ENCODE results near the gene ATP2B2.

DNA sequence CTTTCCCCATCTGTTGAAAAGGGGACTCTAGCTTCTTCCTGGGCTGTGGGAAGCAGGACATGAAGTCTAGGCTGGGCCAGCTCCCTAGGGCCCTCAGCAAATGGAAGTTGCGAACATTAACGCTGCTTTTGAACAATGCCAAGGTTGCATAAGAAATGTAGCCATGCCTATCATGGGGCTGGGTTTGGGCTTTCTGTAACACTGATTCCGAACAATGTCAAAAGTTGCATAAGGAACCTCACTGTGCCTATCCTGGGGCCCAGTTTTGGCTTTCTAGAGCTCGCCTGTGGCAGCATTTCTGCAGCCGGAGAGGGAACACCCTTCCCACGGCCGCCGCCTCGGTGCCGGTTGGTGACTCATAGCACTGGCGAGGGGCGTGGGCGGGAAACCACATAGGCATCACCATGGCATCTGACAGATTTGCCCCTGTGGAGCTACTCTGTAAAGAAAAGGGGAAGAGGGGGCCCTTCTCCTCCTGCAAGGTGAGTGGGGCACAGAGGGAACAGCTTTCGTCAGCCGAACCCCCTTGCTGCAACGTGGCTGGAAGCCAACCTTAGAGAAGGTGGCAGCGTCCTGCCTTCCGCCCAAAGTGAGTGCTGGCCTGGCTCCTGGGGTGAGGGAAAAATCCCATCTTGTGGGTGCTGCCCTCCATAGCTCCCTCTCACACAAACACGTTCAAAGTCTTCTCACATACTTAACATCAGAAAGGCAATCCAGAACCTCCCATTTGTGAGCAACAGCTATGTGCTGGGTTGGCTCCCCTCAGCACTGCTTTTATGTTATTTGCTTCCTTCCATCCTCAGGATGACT is 46.6 kb upstream of the ATP2B2 start:
- TF ChIP-seq, protein P1, sequence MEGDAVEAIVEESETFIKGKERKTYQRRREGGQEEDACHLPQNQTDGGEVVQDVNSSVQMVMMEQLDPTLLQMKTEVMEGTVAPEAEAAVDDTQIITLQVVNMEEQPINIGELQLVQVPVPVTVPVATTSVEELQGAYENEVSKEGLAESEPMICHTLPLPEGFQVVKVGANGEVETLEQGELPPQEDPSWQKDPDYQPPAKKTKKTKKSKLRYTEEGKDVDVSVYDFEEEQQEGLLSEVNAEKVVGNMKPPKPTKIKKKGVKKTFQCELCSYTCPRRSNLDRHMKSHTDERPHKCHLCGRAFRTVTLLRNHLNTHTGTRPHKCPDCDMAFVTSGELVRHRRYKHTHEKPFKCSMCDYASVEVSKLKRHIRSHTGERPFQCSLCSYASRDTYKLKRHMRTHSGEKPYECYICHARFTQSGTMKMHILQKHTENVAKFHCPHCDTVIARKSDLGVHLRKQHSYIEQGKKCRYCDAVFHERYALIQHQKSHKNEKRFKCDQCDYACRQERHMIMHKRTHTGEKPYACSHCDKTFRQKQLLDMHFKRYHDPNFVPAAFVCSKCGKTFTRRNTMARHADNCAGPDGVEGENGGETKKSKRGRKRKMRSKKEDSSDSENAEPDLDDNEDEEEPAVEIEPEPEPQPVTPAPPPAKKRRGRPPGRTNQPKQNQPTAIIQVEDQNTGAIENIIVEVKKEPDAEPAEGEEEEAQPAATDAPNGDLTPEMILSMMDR (IDR thresholded peaks at IDR 0.05 in 2 of 3, conservative IDR thresholded peaks at IDR 0.05 in 1 of 3; ENCODE audit: insufficient read depth in 2 of 3, low read depth in 1 of 3, low read length in 3 of 3): no peak
- no peak for TF ChIP-seq ZEB2 (IDR thresholded peaks at IDR 0.05)
- TF ChIP-seq RAD21 (CRISPR knock-in tag; conservative IDR thresholded peaks at IDR 0.05 in 1 of 2, IDR thresholded peaks at IDR 0.05 in 1 of 2): no peak
- TF ChIP-seq, protein P2, sequence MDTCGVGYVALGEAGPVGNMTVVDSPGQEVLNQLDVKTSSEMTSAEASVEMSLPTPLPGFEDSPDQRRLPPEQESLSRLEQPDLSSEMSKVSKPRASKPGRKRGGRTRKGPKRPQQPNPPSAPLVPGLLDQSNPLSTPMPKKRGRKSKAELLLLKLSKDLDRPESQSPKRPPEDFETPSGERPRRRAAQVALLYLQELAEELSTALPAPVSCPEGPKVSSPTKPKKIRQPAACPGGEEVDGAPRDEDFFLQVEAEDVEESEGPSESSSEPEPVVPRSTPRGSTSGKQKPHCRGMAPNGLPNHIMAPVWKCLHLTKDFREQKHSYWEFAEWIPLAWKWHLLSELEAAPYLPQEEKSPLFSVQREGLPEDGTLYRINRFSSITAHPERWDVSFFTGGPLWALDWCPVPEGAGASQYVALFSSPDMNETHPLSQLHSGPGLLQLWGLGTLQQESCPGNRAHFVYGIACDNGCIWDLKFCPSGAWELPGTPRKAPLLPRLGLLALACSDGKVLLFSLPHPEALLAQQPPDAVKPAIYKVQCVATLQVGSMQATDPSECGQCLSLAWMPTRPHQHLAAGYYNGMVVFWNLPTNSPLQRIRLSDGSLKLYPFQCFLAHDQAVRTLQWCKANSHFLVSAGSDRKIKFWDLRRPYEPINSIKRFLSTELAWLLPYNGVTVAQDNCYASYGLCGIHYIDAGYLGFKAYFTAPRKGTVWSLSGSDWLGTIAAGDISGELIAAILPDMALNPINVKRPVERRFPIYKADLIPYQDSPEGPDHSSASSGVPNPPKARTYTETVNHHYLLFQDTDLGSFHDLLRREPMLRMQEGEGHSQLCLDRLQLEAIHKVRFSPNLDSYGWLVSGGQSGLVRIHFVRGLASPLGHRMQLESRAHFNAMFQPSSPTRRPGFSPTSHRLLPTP (IDR thresholded peaks at IDR 0.05; ENCODE audit: borderline replicate concordance, extremely low read depth, insufficient read length): no peak
